HL-60 (cell line): ENCODE data around the gene SUPT16H.

Experiments
- DNase-seq, 2 experiments: peaks; one replicate each; pipeline ENCODE4 v3.0.0-alpha.2; 2010 to 2020; ENCODE audit warnings: low read depth in 1 of 2, low spot score in 1 of 2
- H3K27ac ChIP-seq: fragments of 250-450 bp; sonication (Bioruptor Pico); replicated peaks from 2 replicates; pipeline ENCODE4 v1.5.1; 2020; ENCODE audit warnings: mild to moderate bottlenecking, moderate library complexity
- H3K27me3 ChIP-seq: fragments of 250-450 bp; sonication (Bioruptor Pico); 2 replicates; pipeline ENCODE4 v1.5.1; 2021; ENCODE audit warnings: mild to moderate bottlenecking, moderate library complexity; ENCODE audit not compliant: insufficient read depth, poor library complexity, severe bottlenecking
- H3K4me3 ChIP-seq: replicated peaks from 2 replicates; pipeline ENCODE4 v1.5.1; 2011; ENCODE audit warnings: mild to moderate bottlenecking, control low read depth, low read length; ENCODE audit not compliant: insufficient read depth
- GABPA ChIP-seq: IDR thresholded peaks from 2 replicates; pipeline ENCODE4 v1.6.1; 2012; ENCODE audit warnings: low read depth
- POLR2AphosphoS5 ChIP-seq: IDR thresholded peaks from 2 replicates; pipeline ENCODE4 v1.6.1; 2012; ENCODE audit warnings: low read depth
- SPI1 ChIP-seq: IDR thresholded peaks from 2 replicates; pipeline ENCODE4 v1.6.1; 2012; ENCODE audit warnings: low read depth, mild to moderate bottlenecking, borderline replicate concordance
- TF ChIP-seq, protein P1 (sequence below): IDR thresholded peaks from one replicate; pipeline ENCODE4 v1.5.1; 2011; ENCODE audit warnings: low read length, control low read depth, inconsistent platforms; ENCODE audit not compliant: insufficient read depth
- TF ChIP-seq, protein P2 (sequence below): IDR thresholded peaks from 2 replicates; pipeline ENCODE4 v1.6.1; 2012; ENCODE audit warnings: low read depth; ENCODE audit not compliant: insufficient replicate concordance

Gene SUPT16H

DNA sequence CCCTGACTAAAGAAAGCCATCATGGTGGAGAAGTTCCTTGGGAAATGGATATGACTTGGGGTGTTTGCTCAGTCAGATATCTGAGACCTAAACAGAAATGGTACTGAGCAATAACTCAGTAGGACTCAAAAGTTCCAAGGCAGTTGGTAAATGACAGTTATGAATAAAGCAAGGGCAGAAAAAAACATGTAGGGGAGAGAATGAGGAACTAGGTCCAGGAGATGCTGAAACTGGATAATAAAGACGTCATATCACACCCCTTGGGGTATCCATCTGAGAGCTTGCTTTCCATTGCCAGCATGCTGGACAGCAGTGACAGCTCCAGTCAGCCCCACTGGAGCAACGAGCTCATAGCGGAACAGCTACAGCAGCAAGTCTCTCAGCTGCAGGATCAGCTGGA lies 66.4 kb downstream of the SUPT16H start:
- DNase-seq: peak in 1 of 2 experiments; percentile 39
- no peaks in the 10 kb centered on the region for H3K27me3 ChIP-seq
- TF ChIP-seq, protein P1, sequence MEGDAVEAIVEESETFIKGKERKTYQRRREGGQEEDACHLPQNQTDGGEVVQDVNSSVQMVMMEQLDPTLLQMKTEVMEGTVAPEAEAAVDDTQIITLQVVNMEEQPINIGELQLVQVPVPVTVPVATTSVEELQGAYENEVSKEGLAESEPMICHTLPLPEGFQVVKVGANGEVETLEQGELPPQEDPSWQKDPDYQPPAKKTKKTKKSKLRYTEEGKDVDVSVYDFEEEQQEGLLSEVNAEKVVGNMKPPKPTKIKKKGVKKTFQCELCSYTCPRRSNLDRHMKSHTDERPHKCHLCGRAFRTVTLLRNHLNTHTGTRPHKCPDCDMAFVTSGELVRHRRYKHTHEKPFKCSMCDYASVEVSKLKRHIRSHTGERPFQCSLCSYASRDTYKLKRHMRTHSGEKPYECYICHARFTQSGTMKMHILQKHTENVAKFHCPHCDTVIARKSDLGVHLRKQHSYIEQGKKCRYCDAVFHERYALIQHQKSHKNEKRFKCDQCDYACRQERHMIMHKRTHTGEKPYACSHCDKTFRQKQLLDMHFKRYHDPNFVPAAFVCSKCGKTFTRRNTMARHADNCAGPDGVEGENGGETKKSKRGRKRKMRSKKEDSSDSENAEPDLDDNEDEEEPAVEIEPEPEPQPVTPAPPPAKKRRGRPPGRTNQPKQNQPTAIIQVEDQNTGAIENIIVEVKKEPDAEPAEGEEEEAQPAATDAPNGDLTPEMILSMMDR: no peak
- TF ChIP-seq, protein P2, sequence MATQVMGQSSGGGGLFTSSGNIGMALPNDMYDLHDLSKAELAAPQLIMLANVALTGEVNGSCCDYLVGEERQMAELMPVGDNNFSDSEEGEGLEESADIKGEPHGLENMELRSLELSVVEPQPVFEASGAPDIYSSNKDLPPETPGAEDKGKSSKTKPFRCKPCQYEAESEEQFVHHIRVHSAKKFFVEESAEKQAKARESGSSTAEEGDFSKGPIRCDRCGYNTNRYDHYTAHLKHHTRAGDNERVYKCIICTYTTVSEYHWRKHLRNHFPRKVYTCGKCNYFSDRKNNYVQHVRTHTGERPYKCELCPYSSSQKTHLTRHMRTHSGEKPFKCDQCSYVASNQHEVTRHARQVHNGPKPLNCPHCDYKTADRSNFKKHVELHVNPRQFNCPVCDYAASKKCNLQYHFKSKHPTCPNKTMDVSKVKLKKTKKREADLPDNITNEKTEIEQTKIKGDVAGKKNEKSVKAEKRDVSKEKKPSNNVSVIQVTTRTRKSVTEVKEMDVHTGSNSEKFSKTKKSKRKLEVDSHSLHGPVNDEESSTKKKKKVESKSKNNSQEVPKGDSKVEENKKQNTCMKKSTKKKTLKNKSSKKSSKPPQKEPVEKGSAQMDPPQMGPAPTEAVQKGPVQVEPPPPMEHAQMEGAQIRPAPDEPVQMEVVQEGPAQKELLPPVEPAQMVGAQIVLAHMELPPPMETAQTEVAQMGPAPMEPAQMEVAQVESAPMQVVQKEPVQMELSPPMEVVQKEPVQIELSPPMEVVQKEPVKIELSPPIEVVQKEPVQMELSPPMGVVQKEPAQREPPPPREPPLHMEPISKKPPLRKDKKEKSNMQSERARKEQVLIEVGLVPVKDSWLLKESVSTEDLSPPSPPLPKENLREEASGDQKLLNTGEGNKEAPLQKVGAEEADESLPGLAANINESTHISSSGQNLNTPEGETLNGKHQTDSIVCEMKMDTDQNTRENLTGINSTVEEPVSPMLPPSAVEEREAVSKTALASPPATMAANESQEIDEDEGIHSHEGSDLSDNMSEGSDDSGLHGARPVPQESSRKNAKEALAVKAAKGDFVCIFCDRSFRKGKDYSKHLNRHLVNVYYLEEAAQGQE: peak; percentile 75
- TF ChIP-seq GABPA (no peak), SPI1 (peak; percentile 54; the same call in 1 of the 2 replicates)
- H3K27ac ChIP-seq: peak overlapping the region; percentile 36
- no peak overlapping the region for H3K4me3 ChIP-seq

DNA sequence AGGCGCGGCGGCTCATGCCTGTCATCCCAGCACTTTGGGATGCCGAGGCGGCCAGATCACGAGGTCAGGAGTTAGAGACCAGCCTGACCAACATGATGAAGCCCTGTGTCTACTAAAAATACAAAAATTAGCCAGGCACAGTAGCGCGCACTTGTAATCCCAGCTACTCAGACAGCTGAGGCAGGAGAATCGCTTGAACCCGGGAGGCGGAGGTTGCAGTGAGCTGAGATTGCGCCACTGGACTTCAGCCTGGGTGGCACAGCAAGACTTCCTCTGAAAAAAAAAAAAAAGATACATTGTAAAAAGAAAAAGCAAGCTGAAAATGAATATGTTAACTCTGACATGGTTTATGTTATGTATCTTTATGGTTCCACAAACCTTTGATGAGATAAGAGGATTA lies 70.3 kb downstream of the SUPT16H start:
- TF ChIP-seq, protein P1: no peak
- TF ChIP-seq GABPA (no peak), SPI1 (no peak), POLR2AphosphoS5 (no peak)
- TF ChIP-seq, protein P2: no peak
- peak in 1 of 2 experiments; percentile 48 for DNase-seq
- H3K4me3 ChIP-seq: no peak overlapping the region
- H3K27ac ChIP-seq: no peak overlapping the region
- H3K27me3 ChIP-seq: no peaks in the 10 kb centered on the region

DNA sequence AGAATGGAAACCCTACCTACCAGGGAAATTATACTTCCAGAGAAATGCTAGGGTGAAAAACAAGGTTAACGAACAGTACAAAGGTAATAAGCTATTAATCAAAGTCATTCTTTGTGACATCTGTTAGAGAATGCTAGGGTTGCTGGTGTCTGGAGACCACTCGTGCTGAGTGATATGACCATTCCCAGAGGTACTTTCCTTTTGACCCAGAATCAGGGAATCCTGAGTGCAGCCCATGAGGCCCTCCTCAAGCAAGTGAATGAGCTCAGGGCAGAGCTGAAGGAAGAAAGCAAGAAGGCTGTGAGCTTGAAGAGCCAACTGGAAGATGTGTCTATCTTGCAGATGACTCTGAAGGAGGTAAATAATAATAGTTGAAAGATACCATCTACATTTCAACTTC lies 72.2 kb downstream of the SUPT16H start:
- Histone ChIP-seq H3K27me3 (no peaks in the 10 kb centered on the region), H3K27ac (no peak overlapping the region), H3K4me3 (no peak overlapping the region)
- no peak for DNase-seq
- TF ChIP-seq POLR2AphosphoS5 (no peak), SPI1 (no peak), GABPA (no peak)
- TF ChIP-seq, protein P1: no peak
- TF ChIP-seq, protein P2: no peak
